GM21526 (cell line): ENCODE measurements around the gene GTF2IRD2.
"Not testable (repeated sequence)": the region's sequence is repeated elsewhere in the genome, so short reads cannot be mapped to it uniquely, and the experiment has no call there.

Experiments used
- ATAC-seq: cut with Tn5 transposase; IDR thresholded peaks from one replicate; pipeline ENCODE4 v1.9.1; 2021; ENCODE audit warnings: moderate library complexity; ENCODE audit not compliant: unreplicated experiment, low FRiP score

Gene GTF2IRD2

DNA sequence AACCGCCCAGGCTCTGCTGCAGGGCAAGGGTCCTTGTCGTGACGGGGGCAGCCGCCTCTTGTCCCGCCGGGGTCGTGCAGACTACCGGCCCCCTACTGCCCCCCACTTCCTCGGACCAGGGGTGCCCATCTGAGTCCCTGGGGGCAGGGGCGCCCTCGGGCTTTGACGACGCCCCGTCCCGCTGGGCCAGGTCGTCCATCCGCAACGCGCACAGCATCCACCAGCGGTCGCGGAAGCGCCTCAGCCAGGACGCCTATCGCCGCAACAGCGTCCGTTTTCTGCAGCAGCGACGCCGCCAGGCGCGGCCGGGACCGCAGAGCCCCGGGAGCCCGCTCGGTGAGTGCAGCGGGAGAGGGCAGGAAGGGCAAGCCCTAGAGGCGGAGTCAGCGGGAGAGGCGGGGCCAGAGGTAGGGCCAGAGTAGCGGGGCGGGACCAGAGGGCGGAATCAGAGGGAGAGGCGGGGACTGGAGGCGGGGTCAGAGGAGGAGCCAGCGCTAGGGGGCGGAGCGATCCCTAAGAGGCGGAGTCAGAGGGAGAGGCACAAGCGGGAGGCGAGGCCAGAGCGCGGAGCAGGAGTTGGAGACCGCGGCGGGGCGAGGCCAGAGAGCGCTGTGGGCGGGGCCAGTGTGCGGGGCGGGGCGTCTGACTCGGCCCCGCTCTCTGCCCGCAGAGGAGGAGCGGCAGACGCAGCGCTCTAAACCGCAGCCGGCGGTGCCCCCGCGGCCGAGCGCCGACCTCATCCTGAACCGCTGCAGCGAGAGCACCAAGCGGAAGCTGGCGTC lies 62.8 kb downstream of the GTF2IRD2 start:
- peak; percentile 76 for ATAC-seq

DNA sequence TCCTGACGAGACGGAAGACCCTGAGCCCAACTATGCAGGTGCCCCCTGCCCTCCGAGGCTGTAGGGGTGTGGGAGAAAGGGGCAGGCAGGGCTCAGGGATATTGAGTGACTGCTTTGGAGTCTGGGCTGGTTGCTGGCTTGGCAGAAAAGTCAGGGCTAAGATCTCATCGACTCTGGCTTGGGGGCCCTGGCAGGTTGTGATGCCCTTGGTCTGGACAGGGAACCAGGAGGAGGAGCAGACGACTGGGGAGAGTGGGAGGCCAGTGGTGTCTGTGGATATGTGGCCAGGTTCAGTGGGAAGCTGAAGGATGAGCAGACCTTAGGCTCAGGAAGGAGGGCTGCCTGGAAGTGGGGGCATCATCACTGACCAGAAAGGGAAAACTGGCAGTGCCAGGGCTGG lies 67.8 kb downstream of the GTF2IRD2 start:
- not testable (repeated sequence) for ATAC-seq

DNA sequence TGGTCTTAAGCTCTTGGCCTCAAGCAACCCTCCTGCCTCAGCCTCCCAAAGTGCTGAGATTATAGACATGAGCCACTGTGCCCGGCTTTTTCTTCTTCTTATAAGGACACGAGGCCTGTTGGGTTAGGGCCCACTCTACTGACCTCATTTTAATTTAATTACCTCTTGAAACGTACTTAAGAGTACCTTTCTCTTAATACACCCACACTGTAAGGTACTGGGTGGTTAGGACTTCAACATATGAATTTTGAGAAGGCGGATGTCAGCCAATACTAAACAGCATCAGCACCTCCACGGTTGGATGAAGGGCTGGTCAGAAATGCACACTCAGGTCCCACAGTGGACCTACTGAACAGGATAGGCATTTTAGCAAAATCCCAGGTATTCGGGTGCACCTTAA lies 69.7 kb downstream of the GTF2IRD2 start:
- ATAC-seq = not testable (repeated sequence)

DNA sequence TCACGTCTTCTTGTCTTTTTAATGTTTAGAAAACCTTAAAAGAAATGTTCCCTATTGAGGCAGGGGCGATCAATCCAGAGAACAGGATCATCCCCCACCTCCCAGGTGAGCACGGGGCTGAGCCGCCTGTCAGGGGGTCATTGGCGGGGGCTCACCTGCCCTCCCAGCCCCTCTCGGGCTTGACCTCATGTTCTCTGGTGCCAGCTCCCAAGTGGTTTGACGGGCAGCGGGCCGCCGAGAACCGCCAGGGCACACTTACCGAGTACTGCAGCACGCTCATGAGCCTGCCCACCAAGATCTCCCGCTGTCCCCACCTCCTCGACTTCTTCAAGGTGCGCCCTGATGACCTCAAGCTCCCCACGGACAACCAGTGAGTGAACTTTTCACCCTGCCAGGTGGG lies 72.4 kb downstream of the GTF2IRD2 start:
- not testable (repeated sequence) for ATAC-seq

DNA sequence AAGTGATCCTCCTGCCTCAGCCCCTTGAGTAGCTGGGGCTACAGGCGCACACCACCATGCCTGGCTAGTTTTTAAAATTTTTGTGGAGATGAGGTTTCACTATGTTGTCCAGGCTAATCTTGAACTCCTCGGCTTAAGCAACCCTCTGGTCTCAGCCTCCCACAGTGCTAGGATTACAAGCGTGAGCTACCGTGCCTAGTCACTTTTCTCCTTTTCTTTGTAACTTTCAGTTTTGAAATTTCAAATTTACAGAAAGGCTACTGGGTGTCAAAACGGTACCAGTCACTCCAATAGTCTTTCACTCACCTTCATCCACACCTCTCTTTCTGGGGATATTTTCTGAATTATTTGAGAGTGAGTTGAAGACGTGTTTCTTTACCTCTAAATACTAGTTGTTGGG lies 76.3 kb downstream of the GTF2IRD2 start:
- ATAC-seq = not testable (repeated sequence)

DNA sequence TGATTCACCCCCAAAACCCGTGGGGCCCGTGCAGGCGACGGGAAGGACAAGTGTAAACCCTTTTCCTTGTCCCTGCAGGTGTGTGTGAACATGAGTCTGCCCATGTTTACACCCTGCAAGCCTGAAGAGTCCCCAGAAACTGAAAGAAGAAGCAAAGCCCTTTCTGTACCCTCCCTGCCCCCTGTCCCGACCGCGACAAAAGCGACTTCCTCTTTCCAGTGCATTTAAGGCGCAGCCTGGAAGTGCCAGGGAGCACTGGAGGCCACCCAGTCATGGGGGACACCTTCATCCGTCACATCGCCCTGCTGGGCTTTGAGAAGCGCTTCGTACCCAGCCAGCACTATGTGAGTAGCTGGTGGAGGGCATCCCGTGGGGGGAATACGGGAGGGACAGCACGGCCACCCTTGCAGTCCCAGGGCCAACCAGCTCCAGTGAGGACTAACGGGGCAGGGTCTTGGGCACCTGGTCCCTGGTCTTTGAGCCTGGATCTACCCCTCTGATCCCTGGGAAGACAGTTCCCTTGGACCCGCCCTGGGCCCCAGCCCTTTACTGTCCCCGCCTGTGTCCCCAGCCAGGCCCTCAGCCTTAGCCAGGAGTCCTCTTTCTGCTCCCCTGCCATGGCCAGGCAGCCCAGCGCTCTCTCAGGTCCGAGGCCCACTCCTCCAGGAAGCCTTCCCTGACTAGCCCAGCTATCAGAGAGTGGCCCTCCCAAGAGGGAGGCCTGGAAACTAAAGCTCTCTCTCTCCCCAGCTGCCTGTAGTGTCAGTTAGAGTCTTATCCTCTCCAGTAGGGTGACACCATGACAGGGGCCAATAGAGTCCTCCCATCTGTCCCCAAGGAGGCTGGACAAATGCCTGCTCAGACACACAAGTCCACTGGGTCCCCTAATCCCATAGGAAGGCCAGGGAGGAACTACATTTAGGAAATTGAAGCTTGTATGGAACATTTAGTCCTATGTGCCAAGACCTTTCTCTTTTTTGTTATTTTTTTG lies 77.3 kb downstream of the GTF2IRD2 start, which contains the start of gene NCF1:
Gene NCF1 (plus strand): TSS at position 252 of the 991 bp plus-strand sequence. CDS start 21 bp downstream, at position 273.
- ATAC-seq = peak; percentile 68

DNA sequence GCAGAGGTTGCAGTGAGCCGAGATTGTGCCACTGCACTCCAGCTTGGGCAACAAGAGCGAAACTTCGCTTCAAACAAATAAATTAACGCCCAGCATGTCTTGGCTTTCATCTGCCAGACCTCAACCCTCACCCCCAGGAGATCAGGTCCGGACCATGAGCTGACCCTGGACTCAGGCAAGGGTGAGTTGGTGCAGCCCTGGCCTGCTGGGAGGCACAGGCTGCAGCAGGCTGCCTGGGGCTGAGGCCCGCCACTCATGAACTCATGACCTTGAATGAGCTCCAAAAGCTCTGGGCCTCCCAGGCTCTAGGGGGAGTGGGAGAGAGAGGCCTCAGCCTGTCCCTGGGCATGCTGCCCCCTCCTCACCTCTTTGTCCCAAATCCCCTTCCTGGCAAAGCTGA lies 79.3 kb downstream of the GTF2IRD2 start:
- ATAC-seq = not testable (repeated sequence)

DNA sequence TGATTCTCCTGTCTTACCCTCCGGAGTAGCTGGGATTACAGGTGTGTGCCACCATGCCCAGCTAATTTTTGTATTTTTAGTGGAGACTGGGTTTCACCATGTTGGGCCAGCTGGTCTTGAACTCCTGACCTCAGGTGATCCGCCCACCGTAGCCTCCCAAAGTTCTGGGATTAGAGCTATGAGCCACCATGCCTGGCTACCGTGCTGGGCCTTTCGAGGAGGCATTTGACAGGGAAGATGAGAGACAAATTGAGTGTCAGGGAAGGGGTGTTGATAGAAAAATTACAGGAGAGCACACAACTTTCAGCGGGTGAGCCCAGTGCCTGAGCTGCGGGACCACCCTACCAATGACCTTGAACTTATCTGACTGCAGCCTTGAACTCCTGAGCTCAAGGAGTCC lies 81.3 kb downstream of the GTF2IRD2 start:
- ATAC-seq = not testable (repeated sequence)

DNA sequence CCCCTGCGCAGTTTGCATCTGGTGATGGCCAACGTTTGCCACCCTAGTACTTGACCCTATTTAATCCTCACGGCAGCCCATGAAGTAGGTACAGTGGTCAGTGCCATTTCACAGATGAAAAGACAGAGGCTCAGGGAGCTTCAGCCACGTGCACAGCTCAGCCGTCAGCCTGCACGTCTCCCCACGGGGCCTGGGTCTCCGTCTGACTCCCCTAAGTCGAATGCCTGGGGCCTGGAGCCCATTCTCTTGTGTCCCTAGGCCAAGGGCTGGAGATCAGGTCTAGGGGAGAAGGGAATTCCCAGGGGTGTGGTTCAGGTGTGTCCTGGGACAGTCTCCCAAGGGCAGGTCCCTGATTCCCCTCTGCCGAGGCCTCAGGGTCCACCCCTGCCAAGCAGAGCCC lies 84.4 kb downstream of the GTF2IRD2 start:
- not testable (repeated sequence) for ATAC-seq

DNA sequence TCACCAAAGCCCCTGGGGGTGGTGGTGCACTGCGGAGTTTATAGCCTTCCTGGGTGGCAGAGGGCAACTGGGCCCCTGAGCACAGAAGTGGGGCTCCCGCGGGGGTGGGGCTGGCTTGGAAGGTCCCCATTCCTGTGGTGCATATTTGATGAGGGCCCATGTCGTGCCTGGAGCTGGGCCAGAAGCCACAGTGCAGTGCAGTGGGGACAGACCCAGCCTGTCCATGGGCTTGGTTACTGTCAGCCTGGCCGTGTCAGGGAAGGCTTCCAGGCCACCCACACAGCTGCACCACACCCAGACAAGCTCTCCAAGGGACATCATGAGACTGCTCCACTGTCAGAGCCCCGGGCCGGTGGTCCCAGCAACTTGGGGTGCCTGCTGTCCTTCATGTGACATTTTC lies 84.9 kb downstream of the GTF2IRD2 start:
- not testable (repeated sequence) for ATAC-seq

DNA sequence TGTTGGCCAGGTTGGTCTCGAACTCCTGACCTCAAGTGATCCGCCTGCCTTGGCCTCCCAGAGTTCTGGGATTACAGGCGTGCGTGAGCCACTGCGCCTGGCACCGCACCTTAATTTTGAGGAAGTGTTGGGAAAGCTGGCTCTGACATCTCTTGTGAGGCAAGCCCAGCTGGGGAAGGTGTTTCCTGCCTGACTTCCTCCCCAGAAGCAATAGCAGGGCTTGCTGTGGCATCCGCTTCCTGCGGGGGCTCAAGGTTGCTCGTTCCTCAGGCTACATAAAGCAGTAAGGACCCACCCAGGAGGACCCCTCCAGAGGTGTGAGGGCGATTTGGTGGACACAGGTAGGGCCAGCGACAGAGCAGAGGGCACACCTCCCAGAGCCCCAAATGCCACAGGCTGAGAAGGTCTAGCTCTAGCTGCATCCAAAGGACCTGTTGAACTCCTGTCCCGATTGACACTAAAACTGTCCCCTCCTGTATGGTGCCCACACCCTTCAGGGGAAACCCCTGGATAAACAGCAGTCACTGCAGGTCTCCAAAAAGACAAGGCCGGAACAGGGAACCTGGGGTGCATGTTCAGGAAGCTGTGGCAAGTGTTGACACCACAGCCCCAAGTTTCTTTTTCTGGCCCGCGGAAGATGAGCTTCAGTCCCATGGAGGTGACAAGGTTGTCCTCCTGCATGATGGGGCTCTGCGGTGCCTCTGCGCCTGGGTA lies 86.0 kb downstream of the GTF2IRD2 start:
- ATAC-seq = not testable (repeated sequence)

DNA sequence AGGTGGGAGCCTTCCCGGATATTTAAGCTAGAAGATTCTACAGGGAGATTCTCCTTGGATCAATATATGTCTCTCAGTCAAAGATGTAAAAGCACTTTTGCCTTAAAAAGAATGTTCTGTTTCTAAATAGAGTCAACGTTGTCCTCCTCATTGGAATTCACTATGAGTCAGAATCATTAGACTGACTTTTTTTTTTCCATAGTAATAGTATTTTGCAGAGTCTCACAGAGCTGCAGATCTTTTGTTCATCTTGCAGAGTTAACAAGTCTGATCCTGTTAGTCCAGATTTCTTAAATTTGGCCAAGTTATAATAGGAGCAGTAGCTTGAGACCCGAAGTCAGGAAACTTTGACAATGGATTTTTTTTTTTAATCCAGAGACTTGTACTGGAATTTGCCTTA lies 92.4 kb downstream of the GTF2IRD2 start:
- not testable (repeated sequence) for ATAC-seq

DNA sequence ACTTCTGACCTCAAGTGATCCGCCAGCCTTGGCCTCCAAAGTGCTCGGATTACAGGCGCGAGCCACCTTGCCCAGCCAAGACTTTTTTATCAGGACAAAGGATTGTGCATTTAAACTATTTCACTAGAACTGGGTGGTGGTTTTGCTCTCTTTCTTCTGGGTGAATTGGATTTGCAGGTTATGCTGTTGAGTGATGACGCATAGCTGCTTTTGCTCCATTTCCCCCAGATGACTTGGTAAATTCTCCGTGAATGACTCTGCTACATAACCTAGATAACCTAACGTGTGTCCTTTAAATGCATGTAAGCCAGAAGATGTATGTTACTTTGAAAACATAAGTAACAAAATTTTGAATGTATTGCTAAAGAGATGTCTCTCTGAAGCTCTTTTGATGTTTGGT lies 93.1 kb downstream of the GTF2IRD2 start:
- ATAC-seq = not testable (repeated sequence)

DNA sequence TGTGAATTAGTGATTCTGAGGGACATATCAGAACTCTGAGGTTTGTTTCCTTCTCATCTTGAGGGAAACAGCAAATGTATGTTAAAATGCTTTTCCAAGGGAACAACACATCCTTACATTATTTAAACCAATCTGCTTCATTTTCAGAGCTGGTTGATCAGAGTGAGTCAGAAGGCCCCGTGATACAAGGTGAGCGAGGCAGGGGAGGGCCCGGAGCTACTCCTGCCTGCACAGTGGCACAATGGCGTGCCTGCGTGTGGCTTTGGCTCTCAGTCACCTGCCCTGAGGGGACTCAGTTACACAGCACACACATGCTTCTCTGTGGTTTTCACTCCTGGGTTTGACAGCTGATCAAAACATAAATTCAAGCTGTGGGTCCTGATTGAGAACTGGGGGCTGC lies 94.7 kb downstream of the GTF2IRD2 start:
- not testable (repeated sequence) for ATAC-seq

DNA sequence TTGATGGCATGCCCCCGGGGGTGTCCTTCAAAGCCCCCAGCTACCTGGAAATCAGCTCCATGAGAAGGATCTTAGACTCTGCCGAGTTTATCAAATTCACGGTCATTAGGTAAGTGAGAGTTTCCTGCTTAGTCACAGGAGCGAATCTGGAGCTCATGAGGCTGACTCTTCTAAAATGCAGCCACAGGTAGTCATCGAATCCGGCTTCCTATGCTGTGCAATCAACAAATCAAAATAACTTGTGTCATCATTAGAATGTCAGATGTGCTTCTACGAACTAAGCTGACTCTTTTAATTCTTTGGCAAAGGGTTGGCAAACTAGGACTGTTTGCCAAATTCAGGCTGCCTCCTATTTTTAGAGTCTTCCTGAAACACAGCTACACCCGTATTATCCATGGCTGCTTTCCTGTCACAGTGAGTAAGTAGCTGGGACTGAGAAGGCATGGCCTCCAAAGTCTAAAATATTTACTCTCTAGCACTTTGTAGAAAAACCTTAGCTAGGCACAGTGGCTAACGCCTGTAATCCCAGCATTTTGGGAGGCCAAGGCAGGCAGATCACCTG lies 97.4 kb downstream of the GTF2IRD2 start:
- not testable (repeated sequence) for ATAC-seq
